ENCODE data around the gene RGS13.

RGS13 gene

GRCh38 chr1:192626366-192627179 lies 9.4 kb upstream of the RGS13 start:
- DNase-seq (ENCODE audit: low read depth): no peak

- DNase-seq (ENCODE audit: low read depth): no peak
Observed at GRCh38 chr1:192627901-192628300, 8.0 kb upstream of the RGS13 start.

- peak; percentile 29 for DNase-seq (ENCODE audit: low read depth)
Observed at GRCh38 chr1:192628396-192629057, 7.4 kb upstream of the RGS13 start.

GRCh38 chr1:192629612-192630011 lies 6.3 kb upstream of the RGS13 start:
- no peak for DNase-seq (ENCODE audit: low read depth)

- no peak for DNase-seq (ENCODE audit: low read depth)
Observed at GRCh38 chr1:192630521-192631287, 5.2 kb upstream of the RGS13 start.

GRCh38 chr1:192631749-192632148 lies 4.2 kb upstream of the RGS13 start:
- DNase-seq (ENCODE audit: low read depth): no peak

GRCh38 chr1:192632188-192632587 lies 3.8 kb upstream of the RGS13 start:
- DNase-seq (ENCODE audit: low read depth): no peak

- no peak for DNase-seq (ENCODE audit: low read depth)
Observed at GRCh38 chr1:192632641-192633532, 3.1 kb upstream of the RGS13 start.

- no peak for DNase-seq (ENCODE audit: low read depth)
Observed at GRCh38 chr1:192633533-192634253, 2.3 kb upstream of the RGS13 start.

GRCh38 chr1:192635041-192635440 lies 906 bp upstream of the RGS13 start:
- DNase-seq (ENCODE audit: low read depth): no peak

- no peak for DNase-seq (ENCODE audit: low read depth)
Observed at GRCh38 chr1:192639607-192640368, 3.8 kb downstream of the RGS13 start.

- DNase-seq (ENCODE audit: low read depth): no peak
Observed at GRCh38 chr1:192652159-192652558, 16.2 kb downstream of the RGS13 start.

GRCh38 chr1:192654120-192654519 lies 18.2 kb downstream of the RGS13 start:
- DNase-seq (ENCODE audit: low read depth): no peak

GRCh38 chr1:192654591-192655251 lies 18.8 kb downstream of the RGS13 start:
- DNase-seq (ENCODE audit: low read depth): no peak

GRCh38 chr1:192657760-192658159 lies 21.8 kb downstream of the RGS13 start:
- no peak for DNase-seq (ENCODE audit: low read depth)

- DNase-seq (ENCODE audit: low read depth): no peak
Observed at GRCh38 chr1:192658255-192658654, 22.3 kb downstream of the RGS13 start.

- no peak for DNase-seq (ENCODE audit: low read depth)
Observed at GRCh38 chr1:192660613-192661012, 24.7 kb downstream of the RGS13 start.

GRCh38 chr1:192668409-192668983 lies 32.5 kb downstream of the RGS13 start:
- no peak for DNase-seq (ENCODE audit: low read depth)

GRCh38 chr1:192669174-192669573 lies 33.2 kb downstream of the RGS13 start:
- DNase-seq (ENCODE audit: low read depth): no peak

Data from CMK (cell line).